HEK293 (cell line): ENCODE data around the gene TES.

Experiments used
- CTCF ChIP-seq: fragments of 450-650 bp; formaldehyde crosslinking; IDR thresholded peaks from 2 replicates; pipeline ENCODE4 v1.5.1; 2016; ENCODE audit warnings: missing biosample characterization, missing genetic modification characterization
- HOXA7 ChIP-seq: sonication (generic); formaldehyde crosslinking; IDR thresholded peaks from 2 replicates; pipeline ENCODE4 v1.8.1; 2022; ENCODE audit warnings: missing genetic modification reagents, borderline replicate concordance
- MZF1 ChIP-seq: fragments of 450-650 bp; formaldehyde crosslinking; IDR thresholded peaks from 2 replicates; pipeline ENCODE4 v1.5.1; 2017; ENCODE audit warnings: missing biosample characterization, missing genetic modification characterization, borderline replicate concordance
- TCF7L2 ChIP-seq: IDR thresholded peaks from 2 replicates; pipeline ENCODE4 v1.6.1; 2011; ENCODE audit warnings: low read depth, mild to moderate bottlenecking, inconsistent platforms, low read length, moderate library complexity, borderline replicate concordance
- YY1 ChIP-seq: fragments of 450-650 bp; formaldehyde crosslinking; IDR thresholded peaks from 2 replicates; pipeline ENCODE4 v1.5.1; 2018; ENCODE audit warnings: missing biosample characterization, missing genetic modification characterization
- ZBTB49 ChIP-seq: fragments of 450-650 bp; formaldehyde crosslinking; IDR thresholded peaks from 2 replicates; pipeline ENCODE4 v1.5.1; 2016; ENCODE audit warnings: missing biosample characterization, missing genetic modification characterization, low read depth
- ZNF121 ChIP-seq: fragments of 450-650 bp; formaldehyde crosslinking; IDR thresholded peaks from 2 replicates; pipeline ENCODE4 v1.5.1; 2016; ENCODE audit warnings: missing biosample characterization, missing genetic modification characterization
- ZNF239 ChIP-seq: fragments of 450-650 bp; formaldehyde crosslinking; IDR thresholded peaks from 2 replicates; pipeline ENCODE4 v1.5.1; 2016; ENCODE audit warnings: missing biosample characterization, missing genetic modification characterization
- ZNF549 ChIP-seq: fragments of 450-650 bp; IDR thresholded peaks from 2 replicates; pipeline ENCODE4 v1.5.1; 2018; ENCODE audit warnings: missing biosample characterization, missing genetic modification characterization, mild to moderate bottlenecking, inconsistent platforms, moderate library complexity

- TF ChIP-seq ZBTB49 = no peak
- TF ChIP-seq YY1 = no peak
- no peak for TF ChIP-seq TCF7L2
- no peak for TF ChIP-seq ZNF239
- no peak for TF ChIP-seq HOXA7
- TF ChIP-seq ZNF121 (tag by site-specific recombination) = no peak
- no peak for TF ChIP-seq ZNF549 (tag by site-specific recombination)
- no peak for TF ChIP-seq CTCF (tag by site-specific recombination)
- no peak for TF ChIP-seq MZF1 (tag by site-specific recombination)
Observed at GRCh38 chr7:116215551-116215950, 5.2 kb downstream of the TES start.
